Inflammatory macrophage treated with lipopolysaccharide for 1 hour (primary cell): Measurements from ENCODE around the gene PLEKHH3.
A peak's percentile ranks its signal among the peaks of the same experiment; 100 is the strongest.
"Not testable (repeated sequence)": the region's sequence is repeated elsewhere in the genome, so short reads cannot be mapped to it uniquely, and the experiment has no call there.

Source experiments
- DNase-seq, 2 donors: peaks; one replicate each; pipeline ENCODE4 v3.0.0-alpha.2; 2020 to 2022

PLEKHH3 gene

DNA sequence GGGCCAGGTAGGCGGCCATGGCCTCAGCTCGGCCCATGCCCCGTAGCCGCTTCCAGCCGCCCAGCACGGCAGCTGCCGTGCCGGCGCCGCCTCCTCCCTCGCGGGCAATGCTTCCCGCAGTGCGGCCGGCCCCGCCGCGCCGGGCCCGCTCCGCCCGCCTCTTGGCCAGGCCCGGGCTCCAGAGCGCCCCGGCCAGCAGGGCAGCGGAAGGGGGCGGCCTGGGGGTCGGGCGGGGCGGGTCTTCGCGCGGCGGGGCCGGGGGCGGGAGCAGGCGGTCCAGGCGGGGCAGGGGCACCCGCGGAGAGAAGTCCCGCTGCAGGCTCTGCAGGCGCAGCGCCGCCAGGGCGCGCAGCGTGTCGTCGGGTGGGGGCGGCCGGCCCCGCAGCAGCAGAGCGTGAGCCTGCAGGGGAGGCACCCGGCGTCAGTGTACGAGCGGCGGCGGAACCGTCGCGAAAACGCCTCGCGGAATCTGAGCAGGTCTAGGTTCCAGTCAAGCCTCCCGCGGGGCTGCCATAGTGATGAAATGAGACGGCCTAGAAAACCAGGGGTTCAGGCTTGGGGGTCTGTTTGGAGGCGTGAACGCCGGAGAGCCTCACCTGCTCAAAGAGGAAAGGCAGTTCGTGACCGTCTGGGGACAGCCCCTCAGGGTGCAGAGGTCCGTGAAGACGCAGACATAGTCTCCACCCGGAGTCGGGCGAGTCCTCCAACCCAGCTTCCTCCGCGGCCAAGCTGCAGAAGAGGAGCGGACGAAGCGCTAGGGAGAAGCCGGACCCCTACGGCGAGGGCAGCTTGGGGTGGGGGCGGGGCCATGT lies 6.6 kb downstream of the PLEKHH3 start:
- no peak for DNase-seq

DNA sequence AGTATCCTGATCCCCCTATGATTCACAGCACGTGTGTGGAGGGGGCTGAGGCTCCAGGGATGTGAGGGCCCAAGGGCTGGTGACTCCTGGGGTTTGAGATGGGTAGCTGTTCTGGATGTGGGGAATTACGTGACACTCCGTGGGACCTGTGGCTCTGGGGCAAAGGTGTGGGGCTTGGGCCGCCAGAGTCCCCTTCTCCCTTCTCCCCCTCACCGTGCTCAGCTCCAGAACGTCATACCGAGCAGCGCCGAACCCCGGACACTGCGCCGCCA lies 7.2 kb downstream of the PLEKHH3 start:
- DNase-seq: no peak

DNA sequence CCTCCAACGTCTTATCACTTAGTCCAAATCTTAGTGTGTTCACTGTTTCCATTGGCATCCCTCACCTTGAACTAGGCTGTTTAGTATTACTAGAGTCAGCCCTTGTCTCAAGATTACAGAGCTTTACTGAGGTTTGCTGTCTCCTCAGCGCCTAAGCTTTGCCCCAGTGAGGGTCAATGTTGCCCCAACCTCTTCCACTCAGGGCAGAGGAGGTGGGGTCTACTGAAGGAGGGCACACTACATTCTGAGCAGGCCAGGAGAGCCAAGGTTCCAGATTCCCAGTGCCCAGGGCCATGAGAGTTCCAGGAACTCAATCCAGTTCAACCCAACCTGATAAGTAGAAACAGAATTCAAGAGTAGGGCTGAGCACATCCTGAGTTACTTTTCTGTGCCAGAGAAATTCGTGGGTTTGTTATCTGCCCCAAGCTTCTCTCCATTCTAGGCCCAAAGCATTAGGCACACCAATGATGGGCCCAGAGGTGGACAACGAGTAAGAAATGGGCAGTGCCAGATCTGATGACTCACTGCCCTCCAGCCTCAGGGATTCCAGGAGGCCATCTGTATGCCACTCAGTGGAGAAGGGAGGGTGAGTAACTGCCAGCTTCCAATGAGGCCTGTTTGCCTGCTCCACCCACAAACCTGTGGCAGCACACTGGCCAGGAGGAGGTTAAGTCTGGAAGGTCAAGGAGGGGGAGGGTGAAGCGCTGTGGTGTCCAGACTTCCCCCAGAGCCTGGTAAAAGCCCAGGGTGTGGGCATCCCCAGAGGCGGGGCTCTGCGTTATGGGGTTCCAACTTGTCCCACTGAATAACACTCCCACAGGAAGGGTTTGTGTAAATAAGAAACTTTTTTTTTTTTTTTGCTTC lies 9.5 kb downstream of the PLEKHH3 start:
- peak; percentile 43 to 74 for DNase-seq

DNA sequence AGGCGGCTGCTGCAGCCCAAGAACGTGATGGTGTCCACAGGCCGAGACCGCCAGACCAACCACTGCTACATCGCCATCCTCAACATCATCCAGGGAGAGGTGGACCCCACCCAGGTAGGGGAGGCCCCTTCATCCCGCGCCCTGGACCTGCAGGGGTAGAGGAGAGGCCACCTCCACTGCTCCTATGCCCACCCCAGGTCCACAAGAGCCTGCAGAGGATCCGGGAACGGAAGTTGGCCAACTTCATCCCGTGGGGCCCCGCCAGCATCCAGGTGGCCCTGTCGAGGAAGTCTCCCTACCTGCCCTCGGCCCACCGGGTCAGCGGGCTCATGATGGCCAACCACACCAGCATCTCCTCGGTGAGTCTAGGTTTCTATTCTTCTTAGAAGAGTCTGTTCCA lies 10.7 kb downstream of the PLEKHH3 start:
- DNase-seq: not testable (repeated sequence)

DNA sequence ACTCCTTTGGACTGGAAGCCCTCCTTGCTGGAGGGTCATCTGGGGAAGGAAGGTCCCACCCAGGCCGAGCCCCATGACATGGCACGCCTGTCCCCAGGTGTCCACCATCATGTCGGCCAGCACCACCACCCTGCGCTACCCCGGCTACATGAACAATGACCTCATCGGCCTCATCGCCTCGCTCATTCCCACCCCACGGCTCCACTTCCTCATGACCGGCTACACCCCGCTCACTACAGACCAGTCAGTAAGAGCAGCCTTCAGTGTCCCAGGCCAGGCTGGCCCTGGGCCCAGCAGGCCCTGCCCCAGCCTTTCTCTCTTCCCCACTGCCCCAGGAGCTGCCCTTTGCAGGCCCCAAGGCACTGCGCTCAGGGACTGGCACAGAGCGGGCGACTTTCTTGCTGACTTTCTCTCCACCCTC lies 11.2 kb downstream of the PLEKHH3 start:
- no peak for DNase-seq

DNA sequence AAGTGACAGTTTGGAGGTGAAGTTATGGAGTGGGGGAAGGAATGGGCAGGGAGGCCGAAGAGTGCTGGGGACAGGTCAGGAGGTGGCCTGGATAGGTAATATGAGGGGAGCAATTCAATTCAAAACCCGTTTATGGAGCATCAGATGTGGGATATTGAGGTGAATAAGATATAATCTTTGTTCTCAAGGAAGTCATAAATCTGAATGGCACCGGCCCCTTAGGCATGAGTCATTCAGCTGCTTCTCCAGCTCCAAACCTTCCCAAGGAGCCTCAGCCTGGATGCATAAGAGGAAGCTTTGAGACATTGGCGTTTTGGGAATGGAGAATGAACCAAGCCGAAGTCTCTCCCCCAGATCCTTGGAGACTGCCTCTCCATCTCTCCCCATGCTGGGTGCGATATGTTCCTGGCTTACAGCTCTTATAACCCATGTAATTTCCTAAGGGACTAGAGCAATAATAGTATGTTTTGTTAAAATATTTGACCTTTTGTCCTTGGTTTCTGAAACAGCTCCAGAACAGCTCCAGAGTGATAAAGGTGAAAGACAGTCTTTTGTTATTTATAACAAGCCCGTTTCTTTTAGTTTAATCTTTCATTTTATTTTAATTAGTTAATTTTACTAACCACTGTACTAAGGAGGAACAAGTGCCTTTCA lies 16.0 kb downstream of the PLEKHH3 start:
- no peak for DNase-seq

DNA sequence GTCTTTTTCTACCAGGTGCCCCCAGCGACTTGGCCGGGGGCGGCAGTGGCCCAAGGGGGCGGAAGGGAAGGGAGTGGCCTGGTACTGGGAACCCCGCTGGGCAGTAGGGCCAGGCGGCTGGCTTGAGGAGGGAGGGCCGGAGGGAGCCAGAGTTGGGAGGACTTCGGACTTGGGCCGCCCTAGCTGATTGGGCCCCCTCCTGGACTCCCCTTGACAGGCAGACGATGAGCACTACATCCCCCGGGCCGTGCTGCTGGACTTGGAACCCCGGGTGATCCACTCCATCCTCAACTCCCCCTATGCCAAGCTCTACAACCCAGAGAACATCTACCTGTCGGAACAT lies 16.9 kb downstream of the PLEKHH3 start:
- not testable (repeated sequence) for DNase-seq

DNA sequence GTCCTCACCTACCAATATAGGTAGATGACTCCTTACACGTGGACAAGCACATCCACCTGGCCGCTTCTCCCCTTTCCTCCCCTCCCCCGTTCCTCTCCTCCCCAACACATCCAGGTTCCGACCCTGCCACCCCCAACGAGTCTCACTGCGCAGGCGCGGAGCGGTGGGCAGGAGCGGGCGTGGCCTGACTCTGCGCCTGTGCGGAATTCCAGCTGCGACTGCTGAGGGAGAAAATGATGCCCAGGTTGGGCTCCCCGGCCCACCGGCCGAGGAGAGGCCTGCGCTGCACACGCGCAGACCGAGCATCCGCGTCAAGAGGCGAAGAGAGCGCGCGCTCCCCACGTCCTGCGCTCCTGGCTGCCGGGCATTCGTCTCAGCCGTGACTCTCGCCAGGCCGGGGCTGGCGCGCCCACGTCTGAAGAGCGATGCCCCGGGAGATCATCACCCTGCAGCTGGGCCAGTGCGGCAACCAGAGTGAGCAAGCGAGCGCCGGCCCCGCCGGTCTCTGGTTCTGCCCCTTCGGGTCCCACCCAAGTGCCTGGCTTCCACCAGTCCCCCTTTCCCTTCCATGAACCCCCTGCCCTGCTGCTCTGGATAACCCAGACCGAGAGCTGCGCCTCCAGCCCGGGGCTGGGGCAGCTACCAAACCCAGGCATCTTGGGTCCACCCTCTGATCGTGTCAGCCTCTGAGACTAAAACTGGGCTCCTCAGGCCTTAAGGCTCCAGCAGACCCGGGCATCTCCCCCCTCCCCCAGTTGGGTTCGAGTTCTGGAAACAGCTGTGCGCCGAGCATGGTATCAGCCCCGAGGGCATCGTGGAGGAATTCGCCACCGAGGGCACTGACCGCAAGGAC lies 17.5 kb downstream of the PLEKHH3 start, which contains the start of gene TUBG2:
TUBG2 (plus strand) TSS at position 206 of the 853 bp plus-strand sequence; CDS start at position 426, 220 bp downstream.
- DNase-seq: peak; percentile 66 to 73

DNA sequence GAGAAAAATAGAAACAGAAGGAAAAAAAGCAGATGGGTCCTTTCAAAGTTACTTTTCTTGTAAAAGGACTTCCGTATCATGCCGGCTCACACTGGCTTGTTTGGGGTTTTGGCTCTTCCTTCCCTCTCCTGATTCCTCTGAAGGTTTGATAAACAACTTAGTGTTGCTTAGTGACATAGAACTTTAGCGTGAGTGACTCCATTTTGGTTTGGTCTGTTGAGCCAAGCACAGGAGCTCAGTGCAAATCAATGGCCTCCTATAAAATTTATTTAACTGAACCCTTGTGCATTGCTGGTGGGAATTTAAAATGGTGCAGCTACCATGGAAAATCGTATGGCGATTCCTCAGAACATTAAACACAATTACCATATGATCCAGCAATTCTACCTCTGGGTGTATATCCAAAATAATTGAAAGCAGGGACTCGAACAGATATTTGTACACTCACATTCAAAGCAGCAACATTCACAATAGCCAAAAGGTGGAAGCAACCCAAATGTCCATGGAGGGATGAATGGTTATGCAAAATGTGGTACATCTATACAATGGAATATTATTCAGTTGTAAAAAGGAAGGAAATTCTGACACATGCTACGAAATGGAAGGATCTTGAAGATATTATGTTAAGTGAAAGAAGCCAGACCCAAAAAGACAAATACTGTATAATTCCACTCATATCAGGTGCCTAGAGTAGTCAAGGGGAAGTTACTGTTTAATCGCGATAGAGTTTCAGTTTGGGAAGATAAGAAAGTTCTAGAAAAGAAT lies 18.8 kb downstream of the PLEKHH3 start:
- DNase-seq: no peak

DNA sequence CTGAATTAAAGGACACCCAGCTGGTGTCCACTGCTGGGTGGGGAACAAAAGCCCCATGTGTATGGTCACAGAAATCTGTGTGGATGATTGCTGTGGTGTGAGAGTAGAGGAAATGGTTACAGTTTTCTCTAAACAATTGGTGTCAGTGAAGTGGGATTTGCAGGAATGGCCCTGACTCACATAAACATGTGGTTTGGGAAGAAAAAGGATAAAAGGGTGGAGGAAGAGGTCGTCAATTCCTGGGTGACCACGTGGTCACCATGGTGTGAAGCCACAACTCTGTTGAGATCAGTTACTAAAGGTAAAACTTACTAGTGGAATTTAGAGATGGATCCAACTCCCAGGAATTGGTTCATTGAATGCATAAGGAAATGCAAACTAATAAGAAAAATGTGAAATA lies 21.3 kb downstream of the PLEKHH3 start:
- DNase-seq: no peak

DNA sequence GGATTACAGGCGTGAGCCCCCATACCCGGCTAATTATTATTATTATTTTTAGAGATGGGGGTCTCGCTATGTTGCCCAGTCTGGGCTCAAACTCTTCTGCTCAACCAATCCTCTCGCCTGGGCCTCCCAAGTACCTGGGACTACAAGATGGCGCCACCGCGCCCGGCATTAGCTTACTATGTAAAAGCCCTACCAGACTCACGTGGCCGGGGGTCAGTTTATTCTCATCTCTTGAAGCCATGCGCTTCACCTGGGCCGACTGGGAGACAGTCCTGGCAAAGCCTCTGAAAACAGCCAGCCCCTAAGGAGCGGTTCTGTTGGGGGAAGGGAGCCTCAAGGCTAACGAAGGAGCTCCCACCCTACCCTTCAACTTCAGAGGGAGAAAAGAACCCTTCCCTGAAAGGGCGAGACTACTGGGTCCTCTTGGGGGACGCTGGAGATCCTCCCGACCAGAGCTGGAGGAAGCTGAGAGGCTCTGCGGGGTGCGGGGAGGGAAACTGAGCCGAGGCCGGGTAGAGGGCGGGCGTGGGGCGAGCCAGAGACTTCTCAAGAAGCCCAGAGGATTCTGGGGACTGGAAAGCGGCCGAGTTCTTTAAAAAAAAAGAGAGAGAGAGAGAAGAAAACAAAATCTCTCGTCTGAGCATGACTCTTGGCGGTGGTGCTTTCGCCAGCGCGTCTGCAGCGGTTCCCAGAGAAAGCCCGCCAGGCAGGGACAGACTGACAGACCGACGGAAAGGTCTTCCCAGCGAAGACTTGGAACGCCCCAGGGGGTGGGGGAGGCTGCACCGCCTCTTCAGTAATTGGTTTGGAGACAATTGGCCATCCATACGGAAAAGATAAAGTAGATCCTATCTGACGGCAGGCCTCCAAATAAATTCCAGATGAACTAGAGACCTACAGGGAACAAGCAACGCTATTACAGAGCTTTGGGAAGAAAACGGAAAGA lies 23.3 kb downstream of the PLEKHH3 start:
- DNase-seq: no peak

DNA sequence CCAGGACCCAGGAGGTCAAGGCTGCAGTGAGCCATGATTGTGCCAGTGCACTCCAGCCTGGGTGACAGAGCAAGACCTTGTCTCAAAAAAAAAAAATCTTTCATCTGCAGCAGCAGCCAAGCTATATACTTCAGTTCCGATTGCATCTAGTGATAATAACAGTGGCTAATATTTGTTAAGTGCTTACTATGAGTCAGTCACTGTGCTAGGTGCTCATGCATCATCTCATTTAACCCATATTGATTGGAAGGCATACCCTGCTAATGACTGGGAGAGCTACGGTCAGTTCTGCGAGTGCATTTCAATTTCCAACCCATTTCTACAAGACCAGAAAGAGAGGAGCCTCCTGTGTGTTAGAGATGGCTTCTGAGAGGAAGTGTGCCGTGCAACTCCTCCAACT lies 25.4 kb downstream of the PLEKHH3 start:
- no peak for DNase-seq

DNA sequence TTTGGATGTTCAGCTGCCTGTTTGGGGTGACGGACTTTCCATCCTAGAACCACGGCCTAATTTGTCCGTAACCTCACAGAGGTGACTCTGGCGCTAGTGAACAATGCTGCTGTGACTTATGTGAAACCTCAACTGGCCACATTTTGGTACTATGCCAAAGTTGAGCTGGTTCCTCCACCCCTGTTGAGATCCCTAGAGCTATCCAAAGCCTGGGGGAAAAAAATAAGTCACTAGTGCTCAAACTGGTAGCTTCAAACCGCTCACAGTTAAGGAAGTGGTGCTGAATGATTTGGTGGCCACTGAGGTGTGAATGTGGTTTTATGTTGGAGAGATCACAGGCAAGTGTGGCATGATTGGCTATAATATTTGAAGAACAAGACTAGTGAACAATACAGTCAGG lies 29.0 kb downstream of the PLEKHH3 start:
- no peak for DNase-seq

DNA sequence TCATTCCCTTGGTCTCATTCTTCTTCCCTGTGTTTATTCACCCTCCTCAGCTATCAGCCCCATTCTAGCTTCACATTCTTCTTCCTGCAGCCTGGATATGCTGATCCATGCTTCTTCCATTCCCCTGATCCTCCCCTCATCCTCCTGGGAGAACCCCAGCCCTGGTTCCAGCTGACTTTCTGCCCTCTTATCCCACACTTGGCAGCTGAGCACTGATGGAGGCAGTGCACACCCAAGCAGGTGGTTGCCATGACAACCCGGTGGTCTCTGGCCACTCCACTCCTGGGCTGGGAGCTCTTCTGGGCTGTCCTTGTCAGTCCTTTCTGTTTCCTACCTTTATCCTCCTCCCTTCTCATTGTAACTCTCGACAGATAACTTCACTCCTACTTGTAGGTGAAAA lies 34.5 kb downstream of the PLEKHH3 start:
- no peak for DNase-seq

DNA sequence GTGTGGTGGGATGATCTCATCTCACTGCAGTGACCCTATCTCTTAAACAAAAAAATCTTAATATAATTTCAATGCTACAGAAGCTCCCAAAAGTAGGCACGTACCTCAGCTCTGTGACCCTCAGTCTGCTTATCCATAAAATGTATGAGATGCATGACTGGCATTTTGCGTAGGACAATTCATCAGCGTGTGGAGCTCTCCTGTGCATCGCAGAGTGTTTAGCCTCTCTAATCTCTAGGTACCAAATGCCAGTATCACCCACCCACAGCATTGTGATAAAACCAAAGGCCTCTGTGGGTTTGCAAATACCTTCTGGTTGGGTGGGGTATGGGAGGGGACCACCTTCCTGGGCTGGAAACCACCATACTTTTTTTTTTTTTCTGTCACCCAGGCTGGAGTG lies 36.7 kb downstream of the PLEKHH3 start:
- no peak for DNase-seq

DNA sequence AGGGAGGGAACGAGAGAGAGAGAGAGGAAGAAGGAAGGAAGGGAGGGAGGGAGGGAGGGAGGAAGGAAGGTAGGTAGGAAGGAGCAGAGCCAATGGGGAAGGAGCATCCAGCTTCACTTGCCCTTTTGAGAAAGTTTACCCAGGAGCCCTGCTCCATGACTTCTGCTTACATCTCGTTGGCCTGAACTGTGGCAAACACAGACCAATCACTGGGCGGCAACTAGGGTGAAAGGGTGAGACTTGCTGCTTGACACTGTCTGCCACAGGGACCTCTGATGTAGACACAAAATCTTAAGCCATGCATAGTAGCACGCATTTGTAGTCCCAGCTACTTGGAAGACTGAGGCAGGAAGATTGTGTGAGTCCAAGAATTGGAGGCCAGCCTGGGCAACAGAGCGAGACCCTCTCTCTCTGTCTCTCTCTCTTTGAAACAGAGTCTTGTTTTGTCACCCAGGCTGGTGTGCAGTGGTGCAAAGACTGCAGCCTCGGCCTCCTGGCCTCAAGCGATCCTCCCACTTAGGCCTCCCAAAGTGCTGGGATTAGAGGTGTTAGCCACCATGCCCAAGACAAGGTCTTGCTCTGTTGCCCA lies 37.2 kb downstream of the PLEKHH3 start:
- no peak for DNase-seq

DNA sequence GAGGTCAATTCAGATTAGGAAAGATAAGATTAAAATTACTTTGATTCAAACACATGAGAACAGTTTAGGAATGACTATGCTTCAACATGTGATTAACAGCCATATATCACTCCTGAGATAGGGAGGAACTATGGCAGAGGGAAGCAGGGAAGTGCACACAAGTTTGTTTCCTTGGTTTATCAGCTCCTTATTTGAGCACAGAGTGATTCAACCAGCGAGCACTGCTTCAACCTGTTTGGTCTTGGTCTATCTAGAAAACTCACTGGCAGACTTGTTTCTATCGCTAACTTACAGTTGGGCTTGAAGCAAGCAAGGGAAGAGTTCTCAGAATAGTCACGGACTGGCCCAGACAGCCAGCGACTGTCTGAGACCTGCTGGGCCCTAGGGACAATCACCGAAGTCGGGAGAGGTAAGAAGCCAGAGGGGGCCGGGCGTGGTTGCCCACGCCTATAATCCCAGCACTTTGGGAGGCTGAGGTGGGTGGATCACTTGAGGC lies 43.8 kb downstream of the PLEKHH3 start:
- DNase-seq: no peak

DNA sequence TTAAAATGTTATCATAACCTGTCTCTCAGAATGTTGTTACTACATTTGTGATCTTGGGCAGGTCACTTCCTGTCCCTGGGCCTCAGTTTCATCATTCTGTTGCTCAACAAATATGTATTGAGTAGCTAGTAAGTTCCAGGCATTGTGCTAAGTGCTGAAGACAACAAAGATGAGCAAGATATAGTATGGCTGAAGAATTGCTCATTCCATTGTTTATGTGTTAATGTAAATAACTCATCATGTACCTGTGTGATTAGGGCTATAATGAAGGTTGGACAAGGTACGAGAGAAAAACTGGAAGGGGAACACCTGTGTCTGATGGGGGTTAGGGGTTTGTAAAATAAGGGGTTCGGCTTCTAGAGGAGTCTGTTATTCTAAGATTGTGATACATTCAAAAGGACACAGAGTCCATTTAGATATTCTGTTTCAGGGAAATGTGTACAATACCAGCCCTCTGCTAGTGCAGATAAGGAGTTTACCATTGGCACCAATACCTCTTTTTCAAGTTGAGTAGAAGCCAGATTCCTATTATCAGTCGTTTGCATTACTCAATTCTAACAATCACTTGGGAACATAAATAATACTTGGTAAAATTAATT lies 47.3 kb downstream of the PLEKHH3 start:
- peak; percentile 23 to 45 for DNase-seq

DNA sequence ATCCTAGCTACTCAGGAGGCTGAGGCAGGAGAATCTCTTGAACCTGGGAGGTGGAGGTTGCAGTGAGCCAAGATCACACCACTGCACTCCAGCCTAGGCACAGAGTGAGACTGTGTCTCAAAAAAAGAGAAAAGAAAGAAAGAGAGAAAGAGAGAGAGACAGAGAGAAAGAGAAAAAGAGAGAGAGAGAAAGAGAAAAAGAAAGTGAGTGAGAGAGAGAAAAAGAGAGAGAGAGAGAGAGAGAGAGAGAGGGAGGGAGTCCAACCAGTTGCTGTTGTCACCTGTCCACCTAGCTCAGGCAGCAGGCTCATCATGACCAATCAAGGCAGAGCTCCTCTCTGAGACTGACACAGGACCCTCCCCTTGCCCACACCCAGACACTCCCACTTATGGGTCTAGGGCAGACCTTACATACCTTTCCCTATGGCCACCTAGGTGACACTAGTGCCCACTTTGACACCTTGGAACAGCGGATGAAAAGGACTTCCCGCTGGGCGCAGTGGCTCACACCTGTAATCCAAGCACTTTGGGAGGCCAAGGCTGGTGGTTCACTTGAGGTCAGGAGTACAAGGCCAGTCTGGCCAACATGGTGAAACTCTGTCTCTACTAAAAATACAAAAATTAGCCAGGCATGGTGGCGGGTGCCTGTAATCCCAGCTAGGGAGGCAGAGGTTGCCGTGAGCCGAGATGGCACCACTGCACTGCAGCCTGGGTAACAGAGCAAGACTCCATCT lies 49.6 kb downstream of the PLEKHH3 start:
- DNase-seq: not testable (repeated sequence)
